ENCODE results near the gene AGK. TPM values are rescaled to one million over a fixed set of nuclear protein-coding genes. Genes with fewer than 3 reads are reported as not detected.
"Not testable (repeated sequence)": the region's sequence is repeated elsewhere in the genome, so short reads cannot be mapped to it uniquely, and the experiment has no call there.

AGK gene
- polyA plus RNA-seq, 1 donor: 16.9 TPM

DNA sequence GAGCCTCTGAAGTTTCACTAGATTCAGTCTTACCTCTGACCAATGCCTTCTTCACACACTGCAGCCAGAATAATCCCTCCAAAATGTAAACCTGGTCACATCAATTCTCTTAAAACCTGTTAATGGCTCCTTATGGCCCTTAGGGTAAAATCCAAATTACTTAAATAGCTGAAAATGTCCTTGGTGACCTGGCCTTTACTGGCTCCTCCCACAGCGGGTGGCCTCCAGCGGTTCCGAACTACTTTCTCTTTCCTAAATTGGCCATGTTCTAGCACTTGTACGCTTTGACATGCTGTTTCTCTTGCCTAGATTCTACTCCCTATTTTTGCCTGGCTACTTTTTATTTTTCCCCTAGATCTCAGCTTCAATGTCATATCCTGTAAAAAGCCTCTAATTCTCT, 36.1 kb downstream of the AGK start:
- no peak for DNase-seq

DNA sequence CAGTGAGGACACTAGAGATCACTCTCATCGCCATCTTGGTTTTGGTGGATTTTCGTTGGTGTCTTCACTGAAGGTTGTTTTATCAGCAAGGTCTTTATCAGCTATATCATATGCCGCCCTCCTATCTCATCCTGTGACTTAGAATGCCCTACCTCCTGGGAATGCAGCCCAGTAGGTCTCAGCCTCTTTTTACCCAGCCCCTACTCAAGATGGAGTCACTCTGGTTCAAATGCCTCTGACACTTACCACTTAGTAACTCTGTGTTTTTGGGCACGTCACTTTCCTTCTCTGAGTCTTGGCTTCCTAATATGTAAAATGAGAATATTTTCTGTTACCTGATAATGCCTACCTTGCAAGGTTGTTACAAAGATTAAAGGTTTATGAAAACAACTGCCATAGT, 37.7 kb downstream of the AGK start:
- DNase-seq: no peak

GRCh38 chr7:141590071-141590470, 38.9 kb downstream of the AGK start:
- DNase-seq: no peak

DNA sequence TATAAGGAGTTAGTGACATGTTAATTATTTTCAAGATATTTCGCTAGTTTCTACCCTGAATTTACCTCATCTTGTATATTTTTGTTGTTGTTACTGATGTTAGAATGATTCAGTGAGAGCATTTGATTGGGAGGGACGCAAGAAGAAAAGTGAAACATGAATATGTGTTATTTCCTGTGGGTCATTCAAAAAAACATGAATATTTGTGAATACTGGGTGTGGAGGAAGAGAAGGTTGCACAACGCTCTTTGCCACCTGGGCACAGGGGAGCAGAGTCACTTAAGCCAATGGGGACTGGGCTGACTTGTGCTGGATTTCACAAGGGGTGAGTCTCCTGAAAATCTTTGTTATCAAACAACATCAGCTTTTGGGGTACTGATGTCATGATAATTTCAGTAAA, 39.5 kb downstream of the AGK start:
- DNase-seq: no peak

DNA sequence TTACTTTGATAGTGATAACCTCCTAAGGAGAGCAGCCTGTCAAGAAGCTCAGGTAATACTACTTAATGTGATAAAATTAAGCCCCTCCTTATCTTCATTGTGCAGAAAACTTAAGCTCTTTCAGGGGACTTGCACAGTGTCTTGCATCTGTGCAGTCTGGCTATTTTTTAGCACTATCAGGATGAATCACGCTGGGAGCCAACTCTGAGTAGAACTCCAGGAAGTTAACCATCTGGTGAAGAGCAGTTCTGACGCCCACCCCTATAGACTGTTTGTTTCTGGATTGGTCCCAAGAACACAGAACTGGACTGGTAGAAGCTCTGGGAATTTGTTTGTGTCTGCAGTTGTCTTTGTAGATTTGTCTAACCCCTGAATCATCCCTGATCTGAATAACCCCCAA, 41.9 kb downstream of the AGK start:
- no peak for DNase-seq

DNA sequence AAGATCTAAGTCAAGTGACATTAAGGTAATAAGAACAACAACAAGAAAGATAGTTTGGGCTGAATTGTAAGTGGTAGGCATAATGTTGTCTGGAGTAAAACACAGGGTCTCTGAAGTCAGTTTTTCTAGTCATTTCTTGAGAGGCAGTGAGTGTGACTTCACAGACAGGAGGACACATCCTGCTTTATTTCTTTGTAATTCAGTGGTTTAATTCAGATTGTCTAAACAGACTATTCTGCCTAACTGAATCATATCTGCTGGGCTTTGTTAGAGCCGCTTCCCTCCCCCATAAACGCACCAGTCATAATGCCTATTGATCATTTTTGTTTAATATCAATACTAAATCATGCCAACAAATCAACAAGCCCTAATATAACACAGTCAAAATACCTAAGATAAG, 46.8 kb downstream of the AGK start:
- DNase-seq: no peak

DNA sequence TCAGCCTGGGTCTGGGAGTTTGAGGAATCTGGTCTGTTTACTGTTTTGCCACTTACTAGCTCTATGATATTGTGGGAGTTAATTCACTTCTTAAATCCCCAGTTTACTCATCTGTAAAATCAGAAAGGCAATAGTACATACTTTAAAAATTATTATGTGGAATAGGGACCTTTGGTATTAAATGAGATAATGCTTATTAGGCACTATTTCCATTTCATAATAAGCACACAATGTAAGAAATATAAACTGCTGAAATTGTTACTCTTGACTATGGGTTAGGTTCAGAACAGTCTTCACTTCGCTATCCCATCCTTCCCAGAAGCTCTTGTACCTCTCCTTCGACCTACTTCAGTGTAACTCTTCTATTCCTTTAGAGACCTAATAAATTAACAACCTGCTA, 47.2 kb downstream of the AGK start:
- DNase-seq: no peak

GRCh38 chr7:141600168-141601006, 49.2 kb downstream of the AGK start:
- no peak for DNase-seq

DNA sequence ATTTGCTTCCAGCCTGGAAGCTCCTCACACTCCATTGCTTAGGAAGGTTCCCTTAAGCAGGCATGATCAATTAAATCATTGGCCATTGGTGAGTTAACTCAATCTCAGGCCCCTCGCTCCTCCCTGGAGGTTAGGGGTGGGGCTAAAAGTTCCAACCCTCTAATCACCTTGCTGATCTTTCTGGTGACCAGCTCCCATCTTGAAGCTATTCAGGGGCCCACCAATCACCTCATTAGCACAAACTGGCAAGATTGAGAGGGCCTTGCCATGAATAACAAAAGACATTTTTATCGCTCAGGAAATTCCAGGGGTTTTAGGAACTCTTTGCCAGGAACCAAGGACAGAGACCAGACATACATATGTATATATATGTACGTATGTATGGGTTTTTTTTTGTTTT, 58.4 kb downstream of the AGK start:
- no peak for DNase-seq

DNA sequence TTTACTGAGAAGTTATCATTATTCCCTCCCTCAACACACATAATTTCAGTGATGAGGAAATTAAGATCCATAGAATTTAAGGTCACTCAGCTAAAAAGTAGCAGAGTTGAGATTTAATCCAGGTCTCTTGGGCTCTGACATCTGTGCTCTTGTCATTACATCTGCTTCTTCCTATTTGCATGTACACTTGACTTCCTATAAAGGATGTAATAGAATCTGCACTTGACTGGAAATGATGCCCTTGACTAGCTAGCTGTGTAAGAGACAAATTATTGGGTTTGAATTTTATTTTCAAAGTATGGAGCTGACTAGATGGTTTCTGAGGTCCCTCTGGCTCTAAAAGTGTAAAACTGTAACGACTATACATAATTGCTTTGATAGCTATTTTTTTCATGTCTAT, 59.5 kb downstream of the AGK start:
- DNase-seq: no peak

DNA sequence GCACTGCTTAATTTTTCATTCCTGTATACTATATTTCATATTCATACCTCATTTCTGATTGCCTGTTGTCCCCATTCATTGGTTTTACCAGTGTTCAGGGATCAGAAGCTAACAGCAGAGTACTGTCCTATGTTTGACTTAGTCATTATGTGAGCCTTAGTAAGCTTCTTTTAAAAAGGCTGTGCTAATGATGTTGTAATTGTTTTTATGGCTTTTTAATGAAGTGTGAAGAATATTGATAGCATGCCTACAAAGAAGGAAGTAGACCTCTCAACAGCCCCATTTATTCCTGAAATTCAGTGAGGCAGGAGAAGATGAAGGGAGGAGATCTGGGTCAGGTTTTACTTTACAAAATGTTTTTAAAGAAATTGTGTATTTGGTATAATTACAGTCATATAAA, 61.7 kb downstream of the AGK start:
- no peak for DNase-seq

GRCh38 chr7:141617280-141617679, 66.1 kb downstream of the AGK start:
- no peak for DNase-seq

- DNase-seq: no peak
Observed at GRCh38 chr7:141619745-141620144, 68.5 kb downstream of the AGK start.

DNA sequence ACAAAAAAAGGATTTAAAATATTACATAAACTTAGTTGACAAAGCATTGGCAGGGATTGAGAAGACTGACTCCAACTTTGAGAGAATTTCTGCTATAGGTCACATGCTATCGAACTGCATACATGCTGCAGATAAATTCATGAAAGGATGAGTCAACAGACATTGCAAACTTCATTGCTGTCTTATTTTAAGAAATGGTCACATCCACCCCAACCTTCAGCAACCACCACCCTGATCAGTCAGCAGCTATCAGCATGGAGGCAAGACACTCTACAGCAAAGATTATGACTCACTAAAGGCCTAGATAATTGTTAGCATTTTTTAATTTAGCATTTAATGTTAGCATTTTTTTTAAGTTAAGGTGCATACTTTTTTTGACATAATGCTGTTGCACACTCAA, 73.6 kb downstream of the AGK start:
- DNase-seq: no peak

- no peak for DNase-seq
Observed at GRCh38 chr7:141630621-141631020, 79.4 kb downstream of the AGK start.

GRCh38 chr7:141631525-141631924, 80.3 kb downstream of the AGK start:
- no peak for DNase-seq

- no peak for DNase-seq
Observed at GRCh38 chr7:141634065-141634464, 82.9 kb downstream of the AGK start.

- DNase-seq: no peak
Observed at GRCh38 chr7:141636053-141636452, 84.8 kb downstream of the AGK start.

DNA sequence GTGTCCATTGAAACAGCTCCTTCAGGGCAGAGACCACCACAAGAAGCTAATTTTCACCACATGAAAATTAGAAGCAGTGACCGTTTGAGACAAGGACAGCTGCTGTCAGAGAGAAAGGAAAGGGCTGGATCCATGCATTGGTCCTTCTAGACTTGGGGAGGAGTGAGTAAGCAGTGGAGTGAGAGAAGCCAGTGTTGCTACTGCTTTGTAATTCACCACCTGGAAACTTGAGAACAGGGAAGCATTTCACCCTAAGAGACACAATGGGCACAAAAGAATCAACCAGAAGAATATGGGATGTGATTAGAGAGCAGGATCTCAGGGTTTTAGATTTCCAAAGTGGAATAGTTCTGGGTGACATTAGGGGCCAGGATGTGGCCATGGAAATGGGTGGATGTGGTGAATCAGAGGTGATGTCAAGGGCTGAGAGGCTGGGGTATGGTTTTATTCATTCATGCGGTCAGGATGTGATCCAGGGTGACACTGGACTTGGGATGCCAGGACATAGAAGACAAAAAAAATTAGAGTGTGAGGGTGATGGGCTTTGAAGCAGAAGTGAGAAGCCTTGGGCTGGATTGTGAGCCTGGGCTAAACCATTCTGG, 89.1 kb downstream of the AGK start:
- DNase-seq: no peak

DNA sequence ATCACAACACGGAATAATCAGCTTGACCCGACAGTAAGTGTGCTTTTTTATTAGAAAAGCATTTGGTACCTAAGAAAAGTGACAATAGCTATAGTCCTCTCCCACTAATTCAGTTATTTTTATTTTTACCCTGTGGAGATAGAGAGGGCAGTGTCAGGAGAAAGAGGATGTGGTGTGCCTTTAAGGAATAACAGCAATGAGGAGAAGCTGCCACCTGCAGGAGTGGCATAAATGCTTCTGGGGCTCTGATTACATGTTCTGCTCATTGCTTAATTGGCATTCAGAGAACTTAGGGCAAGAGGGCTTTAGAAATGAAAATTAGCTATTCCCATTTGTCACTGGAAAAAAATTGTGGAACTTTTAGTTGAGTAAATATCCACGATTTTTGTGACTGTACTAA, 90.7 kb downstream of the AGK start:
- no peak for DNase-seq

GRCh38 chr7:141645188-141645587, 94.0 kb downstream of the AGK start:
- DNase-seq: no peak

GRCh38 chr7:141646826-141647480, 95.7 kb downstream of the AGK start:
- no peak for DNase-seq

- not testable (repeated sequence) for DNase-seq
Observed at GRCh38 chr7:141647701-141648100, 96.5 kb downstream of the AGK start.
